ENCODE measurements around the gene ADAMTS6.

- TF ChIP-seq MYC (IDR thresholded peaks at IDR 0.05; ENCODE audit: borderline replicate concordance, low read length) = no peak
- no peak for TF ChIP-seq PHF8 (IDR thresholded peaks at IDR 0.05; ENCODE audit: borderline replicate concordance, low read depth)
These were observed 35.0 kb downstream of the ADAMTS6 start for GRCh38 chr5:65446682-65447081.
